ENCODE data around the gene RAB6D.
"Not testable (repeated sequence)": the region's sequence is repeated elsewhere in the genome, so short reads cannot be mapped to it uniquely, and the experiment has no call there.

GRCh38 chr2:131347035-131347434, 16.9 kb downstream of the RAB6D start:
- TF ChIP-seq, protein P1, sequence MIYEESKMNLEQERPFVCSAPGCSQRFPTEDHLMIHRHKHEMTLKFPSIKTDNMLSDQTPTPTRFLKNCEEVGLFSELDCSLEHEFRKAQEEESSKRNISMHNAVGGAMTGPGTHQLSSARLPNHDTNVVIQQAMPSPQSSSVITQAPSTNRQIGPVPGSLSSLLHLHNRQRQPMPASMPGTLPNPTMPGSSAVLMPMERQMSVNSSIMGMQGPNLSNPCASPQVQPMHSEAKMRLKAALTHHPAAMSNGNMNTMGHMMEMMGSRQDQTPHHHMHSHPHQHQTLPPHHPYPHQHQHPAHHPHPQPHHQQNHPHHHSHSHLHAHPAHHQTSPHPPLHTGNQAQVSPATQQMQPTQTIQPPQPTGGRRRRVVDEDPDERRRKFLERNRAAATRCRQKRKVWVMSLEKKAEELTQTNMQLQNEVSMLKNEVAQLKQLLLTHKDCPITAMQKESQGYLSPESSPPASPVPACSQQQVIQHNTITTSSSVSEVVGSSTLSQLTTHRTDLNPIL (CRISPR knock-in tag; IDR thresholded peaks at IDR 0.05; ENCODE audit: low read depth): not testable (repeated sequence)
- not testable (repeated sequence) for TF ChIP-seq BACH2, TOX (CRISPR knock-in tag; IDR thresholded peaks at IDR 0.05; ENCODE audit: borderline replicate concordance)

All from SK-N-SH treated with all-trans-retinoic acid at 6 μM for 48 hours (cell line).